Fibroblast of skin of right biceps (primary cell): ENCODE results near the gene APOO.
"Not testable (repeated sequence)": the region's sequence is repeated elsewhere in the genome, so short reads cannot be mapped to it uniquely, and the experiment has no call there.

Source experiments
- DNase-seq: peaks from one replicate; pipeline ENCODE4 v3.0.0-alpha.2; 2013

Gene APOO

DNA sequence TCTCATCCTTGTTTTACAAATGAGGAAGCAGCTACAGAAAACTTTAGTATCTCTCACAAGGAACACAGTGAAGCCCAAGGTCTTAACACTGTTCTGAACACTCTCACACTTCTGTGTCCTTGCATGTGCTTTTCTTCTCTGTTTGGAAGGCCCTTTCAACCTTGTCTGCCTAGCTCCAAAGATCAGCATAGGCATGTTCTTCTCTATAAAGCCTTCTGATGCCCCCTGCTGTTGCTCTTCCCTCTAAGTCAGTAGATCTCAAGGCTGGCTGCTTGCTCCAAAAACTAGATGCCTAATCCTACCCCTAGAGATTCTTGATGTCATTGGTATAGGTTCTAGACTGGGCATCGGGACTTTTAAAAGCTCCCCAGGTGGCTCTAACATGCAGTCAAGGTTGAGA, 5.9 kb downstream of the APOO start:
- peak; percentile 71 for DNase-seq

- peak; percentile 66 for DNase-seq
Observed at GRCh38 chrX:23901060-23901459, 6.7 kb downstream of the APOO start.

DNA sequence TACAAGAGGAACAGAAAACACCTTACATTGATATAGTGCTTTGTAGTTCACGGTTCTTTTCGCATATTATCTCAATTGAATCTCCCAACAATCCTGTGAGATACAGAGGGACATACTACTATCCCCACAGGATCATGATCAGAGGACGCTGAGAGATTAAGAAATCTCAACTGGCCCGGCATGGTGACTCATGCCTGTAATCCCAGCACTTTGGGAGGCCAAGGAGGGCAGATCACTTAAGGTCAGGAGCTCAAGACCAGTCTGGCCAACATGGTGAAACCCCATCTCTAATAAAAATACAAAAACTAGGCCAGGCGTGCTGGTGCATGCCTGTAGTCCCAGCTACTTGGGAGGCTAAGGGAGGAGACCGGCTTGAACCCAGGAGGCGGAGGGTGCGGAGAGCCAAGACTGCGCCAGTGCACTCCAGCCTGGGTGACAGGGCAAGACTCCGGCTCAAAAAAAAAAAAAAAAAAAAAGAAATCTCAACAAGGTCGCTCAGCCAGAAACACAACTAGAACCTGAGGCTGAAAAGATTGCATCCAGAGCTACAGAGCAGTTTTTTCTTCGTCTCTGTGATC, 7.4 kb downstream of the APOO start:
- DNase-seq, result no peak

DNA sequence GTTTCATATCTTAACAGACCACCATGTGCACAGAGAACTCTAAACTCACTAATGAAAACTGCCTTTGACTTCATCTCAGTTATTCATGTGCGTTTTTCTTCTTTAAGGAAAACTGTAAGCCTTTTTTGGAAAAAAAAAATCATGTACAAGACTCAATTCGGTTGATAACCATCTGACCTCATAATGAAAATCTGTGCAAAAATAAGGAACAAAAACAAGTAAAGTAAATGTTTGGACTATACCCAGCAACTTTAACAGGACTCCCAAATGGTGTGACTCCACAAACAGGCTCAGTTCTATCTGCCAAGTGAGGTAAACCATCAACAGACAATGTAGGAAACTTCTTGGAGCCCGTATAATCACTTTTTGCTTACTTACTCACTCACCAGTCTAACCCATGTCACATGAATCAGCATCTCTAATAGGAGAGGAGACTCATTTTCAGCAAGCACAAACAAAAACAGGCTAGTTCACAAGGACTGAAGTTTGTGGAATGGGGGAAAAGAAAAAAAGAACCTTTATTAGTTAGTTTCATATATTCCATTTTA, 9.3 kb downstream of the APOO start:
- peak; percentile 46 for DNase-seq

GRCh38 chrX:23896981-23897380, 10.8 kb downstream of the APOO start:
- DNase-seq, result no peak

DNA sequence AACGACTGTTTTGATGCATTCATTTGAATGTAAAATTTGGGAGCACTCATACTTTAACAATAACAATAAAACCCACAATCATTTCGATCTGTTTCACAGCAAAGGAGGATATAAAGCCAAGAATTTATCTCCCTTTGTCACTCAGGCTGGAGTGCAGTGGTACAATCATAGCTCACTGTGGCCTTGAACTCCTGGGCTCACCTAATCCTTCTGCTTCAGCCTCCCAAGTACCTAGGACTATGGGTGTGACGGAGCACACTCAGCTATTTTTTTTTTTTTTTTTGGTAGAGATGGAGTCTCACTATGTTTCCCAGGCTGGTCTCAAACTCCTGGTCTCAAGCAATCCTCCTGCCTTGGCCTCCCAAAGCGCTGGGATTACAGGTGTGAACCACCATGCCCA, 11.2 kb downstream of the APOO start:
- not testable (repeated sequence) for DNase-seq

DNA sequence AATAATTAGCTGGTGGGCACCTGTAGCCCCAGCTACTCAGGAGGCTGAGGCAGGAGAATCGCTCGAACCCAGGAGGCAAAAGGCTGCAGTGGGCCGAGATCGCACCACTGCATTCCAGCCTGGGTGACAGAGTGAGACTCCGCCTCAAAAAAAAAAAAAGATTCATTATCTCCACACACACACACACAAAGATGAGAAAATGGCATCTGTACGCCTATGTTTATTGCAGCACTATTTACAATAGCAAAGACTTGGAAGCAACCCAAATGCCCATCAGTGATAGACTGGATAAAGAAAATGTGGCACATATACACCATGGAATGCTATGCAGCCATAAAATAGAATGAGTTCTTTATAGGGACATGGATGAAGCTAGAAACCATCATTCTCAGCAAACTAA, 12.7 kb downstream of the APOO start:
- DNase-seq, result not testable (repeated sequence)

DNA sequence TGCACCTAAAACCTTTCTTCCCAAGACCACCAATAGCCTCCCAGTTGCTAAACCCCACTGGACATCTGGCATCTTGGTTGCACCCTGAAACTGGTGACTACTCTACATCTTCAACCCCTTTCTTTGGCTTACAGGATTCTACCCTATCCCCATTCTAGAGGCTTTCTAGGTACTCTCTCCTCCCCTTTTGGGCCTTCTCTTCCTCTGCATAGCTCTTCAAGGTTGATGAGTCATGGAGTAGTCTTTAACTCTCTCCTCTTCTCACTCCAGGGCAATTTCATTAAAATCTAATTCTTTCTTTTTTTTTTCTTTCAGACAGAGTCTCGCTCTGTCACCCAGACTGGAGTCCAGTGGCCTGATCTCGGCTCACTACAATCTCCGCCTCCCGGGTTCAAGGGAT, 16.8 kb downstream of the APOO start:
- DNase-seq, result no peak

DNA sequence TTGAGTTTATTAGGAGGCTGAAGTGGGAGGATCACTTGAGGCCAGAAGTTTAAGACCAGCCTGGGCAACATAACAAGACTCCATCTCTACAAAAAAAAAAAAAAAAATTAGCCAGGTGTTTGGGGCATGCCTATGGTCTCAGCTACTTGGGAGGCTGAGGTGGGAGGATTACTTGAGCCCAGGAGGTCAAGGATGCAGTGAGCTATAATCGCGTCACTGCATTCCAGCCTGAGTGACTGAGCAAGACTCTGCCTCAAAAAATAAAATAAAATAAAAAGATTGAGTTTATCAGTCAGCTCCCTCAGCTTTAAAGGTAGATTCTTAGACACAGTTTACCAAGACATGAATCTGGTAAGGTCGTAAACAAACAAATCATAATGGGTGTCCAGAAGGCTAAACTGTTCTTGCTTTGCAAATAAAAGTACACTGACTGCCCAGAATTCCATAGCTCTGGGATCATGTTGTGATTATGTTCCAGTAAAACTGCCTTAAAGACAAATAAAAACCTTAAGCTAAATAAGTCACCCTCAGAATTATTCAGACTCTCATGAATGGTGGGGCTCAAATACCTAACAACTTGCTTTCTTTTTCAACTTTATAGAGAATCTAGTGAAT, 18.7 kb downstream of the APOO start:
- no peak for DNase-seq

GRCh38 chrX:23887918-23888317, 19.8 kb downstream of the APOO start:
- no peak for DNase-seq

DNA sequence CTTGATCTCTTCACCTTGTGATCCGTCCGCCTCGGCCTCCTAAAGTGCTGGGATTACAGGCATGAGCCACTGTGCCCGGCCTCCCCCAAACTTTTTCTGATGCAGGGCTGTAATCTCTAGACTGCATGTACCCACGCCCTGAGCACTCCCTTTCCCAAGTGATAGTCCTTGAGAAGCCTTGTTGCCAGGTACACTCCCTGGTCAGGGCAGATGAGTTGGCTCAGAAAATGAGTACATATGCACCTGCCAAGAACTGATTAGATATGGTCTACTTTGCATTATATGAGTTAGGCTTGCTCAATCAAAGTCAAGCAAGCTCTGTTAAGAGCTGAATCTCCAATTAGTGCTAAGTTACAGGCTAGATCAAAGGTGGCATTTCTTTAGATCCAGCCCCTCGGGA, 20.3 kb downstream of the APOO start:
- no peak for DNase-seq

GRCh38 chrX:23885803-23886202, 21.9 kb downstream of the APOO start:
- no peak for DNase-seq

- peak; percentile 83 for DNase-seq
Observed at GRCh38 chrX:23884427-23885024, 23.2 kb downstream of the APOO start.

DNA sequence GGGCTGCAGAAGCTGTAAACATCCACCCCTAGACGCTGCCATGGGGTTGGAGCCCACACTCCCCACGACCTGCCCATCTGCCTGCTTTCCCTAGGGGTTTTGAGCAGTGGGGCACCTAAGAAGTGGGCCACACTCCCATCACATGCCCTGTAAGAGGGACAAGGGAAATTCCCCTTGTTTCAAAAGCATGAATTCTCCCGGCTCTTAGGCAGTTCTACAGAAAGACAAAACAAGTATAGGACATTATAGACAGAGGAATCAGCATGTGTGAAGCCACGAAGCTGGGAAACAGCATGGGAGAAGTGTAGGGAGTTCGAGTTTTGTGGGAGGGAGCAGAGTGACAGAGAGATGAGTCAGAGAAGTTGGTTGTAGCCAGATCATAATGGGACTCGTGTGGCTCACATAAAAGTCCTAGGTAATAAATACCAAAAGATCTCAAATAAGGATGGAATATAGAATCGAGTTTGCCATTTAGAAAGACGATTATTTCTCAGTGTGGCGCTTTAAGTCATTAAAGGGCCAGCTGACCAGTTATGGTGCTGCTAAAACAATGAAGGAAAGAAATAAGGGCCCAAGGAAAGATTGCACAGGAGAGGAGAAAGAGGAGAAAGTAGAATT, 23.9 kb downstream of the APOO start:
- peak; percentile 85 for DNase-seq

DNA sequence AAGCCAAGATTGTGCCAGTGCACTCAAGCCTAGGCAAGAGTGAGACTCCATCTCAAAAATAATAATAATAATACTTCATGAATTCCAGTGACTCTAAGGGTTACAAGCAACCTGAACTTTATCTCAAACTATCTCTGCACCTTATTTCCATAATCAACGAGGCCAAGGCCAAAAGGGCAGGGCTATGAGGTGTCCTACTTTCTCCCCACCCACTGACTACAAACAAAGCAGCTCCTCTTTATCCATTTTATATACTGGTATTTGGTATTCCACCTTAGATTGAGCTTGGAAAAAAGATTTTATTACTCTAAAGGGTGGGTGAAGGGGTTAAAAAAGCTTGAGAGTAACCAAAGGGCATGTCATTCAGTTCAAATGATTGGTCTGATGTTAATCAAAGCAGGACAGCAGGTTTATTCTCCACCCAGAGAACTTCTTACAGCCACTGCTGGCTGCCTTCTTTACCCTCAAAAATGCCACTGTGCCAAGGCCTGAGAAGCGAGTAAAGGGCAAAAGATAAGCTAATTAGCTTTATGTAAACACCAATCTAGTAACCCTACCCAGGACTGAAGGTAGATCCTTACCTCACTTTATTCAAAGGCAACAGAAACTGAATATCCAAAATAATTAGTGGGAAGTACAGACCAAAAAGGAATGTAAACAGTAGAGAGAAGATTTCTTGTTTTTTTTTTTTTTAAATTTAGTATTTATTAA, 28.2 kb downstream of the APOO start:
- DNase-seq, result no peak

DNA sequence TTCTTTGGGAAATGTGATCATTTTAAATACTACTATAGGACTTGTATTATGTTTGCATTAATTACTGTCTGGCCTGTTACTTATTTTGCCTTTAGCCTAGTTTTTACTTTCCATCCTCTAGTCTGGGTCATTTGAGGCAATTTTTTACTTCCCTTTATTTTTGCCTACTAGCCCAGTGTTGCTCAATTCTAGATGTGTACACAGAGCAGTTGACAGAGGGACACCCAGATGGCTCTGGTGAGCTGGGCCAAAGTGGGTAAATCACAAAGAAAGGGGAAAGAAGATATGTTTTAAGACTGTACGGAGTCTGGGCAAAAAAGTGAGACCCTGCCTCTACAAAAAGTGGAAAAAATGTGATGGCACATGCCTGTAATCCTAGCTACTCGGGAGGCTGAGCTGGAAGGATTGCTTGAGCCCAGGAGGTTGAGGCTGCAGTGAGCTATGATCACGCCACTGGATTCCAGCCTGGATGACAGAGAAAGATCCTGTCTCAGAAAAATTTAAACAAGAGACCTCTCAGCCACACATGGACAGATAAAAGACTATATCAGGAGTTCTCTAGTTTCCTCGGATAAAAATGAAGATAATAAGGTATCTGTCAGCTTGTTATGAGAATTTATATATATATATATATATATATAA, 35.7 kb downstream of the APOO start:
- DNase-seq, result no peak

DNA sequence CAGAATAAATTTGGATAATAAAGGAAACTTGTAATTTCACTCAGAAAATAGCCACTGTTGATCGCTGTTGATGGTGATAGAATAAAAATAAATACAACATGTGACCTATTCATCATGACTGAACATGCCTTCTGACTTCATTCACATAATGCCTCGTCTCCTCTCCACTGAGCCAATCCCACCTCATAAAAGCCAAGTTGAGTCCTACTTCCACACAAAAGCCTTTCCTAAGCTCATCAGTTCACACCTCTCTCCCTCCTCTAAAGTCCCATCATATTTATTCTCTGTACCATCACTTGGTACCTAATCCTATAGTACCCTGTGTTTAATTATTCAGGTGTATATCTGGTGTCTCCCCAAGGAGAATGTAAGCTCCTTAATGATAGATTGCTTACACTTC, 37.7 kb downstream of the APOO start:
- DNase-seq, result no peak

DNA sequence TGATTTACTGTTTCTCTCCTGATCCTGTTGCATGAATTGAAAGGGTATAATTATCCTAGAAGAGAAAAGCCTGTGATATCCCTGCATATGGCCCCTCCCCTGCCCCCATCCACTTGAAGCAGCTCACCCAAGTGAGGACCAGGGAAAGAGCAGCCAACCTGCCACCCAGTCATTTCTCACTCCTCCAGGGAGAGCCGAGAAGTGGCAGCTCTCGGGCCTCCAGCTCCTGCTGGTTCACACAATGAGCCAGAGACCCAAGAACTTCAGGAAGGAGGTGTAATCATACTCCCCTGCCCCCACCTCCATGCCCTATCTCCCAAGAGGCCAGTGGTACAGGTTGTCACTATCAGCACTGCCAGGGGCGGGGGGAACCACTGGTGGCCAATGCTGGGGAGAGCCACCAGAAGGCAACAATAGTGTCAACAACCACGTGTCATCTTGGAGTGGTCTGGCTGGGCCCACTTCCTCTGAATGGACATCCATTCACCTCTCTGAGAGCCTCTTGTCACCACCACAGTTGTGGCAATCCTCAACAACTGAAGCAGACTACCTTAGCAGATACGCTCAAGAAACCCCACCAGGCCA, 42.9 kb downstream of the APOO start:
- DNase-seq, result no peak

GRCh38 chrX:23861952-23862351, 45.8 kb downstream of the APOO start:
- not testable (repeated sequence) for DNase-seq

DNA sequence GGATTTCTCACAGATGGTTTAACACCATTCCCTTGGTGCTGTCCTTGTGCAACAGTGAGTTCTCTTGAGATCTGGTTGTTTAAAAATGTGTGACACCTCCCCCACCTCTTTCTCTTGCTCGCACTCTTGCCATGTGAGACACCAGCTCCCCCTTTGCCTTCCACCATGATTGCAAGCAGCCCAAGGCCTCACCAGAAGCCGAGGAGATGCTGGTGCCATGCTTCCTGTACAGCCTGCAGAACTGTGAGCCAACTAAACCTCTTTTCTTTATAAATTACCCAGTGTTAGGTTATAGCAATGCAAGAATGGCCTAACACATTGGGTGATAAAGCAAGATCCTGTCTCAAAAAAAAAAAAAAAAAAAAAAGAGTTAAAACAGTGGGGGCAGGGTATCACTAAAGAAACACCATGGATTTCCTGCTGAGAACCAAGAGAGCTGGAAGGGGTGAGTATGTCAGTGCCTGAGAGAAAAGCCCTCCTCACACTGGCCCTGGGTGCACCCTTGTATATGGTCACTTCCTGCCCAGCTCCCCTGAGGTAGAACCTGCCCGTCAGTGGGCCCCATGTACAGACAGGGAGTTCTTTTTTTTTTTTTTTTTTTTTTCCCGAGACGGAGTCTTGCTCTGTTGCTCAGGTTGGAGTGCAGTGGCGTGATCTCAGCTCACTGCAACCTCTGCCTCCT, 46.4 kb downstream of the APOO start:
- DNase-seq, result no peak

DNA sequence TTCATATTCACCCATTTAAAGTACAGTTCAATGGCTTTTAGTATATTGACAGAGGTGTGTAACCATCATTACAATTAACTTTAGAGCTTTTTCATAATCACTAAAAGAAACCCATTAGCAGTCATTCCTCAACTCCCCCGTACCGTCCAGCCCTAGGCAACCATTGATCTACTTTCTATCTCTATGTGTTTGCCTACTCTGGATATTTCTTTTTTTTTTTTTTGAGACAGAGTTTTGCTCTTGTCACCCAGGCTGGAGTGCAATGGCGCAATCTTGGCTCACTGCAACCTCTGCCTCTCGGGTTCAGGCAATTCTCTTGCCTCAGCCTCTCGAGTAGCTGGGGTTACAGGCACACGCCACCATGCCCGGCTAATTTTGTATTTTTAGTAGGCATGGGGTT, 48.5 kb downstream of the APOO start:
- DNase-seq, result not testable (repeated sequence)

GRCh38 chrX:23857935-23858334, 49.8 kb downstream of the APOO start:
- DNase-seq, result no peak
